NT2/D1 (cell line): ENCODE data around the gene SLC6A17.

ENCODE experiments used
- SUZ12 ChIP-seq: IDR thresholded peaks from 2 replicates; pipeline ENCODE4 v1.6.1; 2011; ENCODE audit not compliant: insufficient read length, insufficient read depth; ENCODE audit errors: extremely low read depth
- YY1 ChIP-seq: IDR thresholded peaks from 2 replicates; pipeline ENCODE4 v1.6.1; 2011; ENCODE audit not compliant: insufficient read length, insufficient read depth

- TF ChIP-seq YY1 (no peak), SUZ12 (no peak)
Measured at GRCh38 chr1:110223581-110223980, 73.3 kb downstream of the SLC6A17 start.
